Heart left ventricle (tissue), 16 donors: Measurements from ENCODE around the gene BRICD5. TPM values are rescaled to one million over a fixed set of nuclear protein-coding genes. Genes with fewer than 3 reads are reported as not detected.

ENCODE experiments used
- ATAC-seq, 4 donors: fragments of 200-7000 bp; cut with Tn5 transposase; one replicate each; pipeline ENCODE4 v1.9.1; 2020 to 2022; ENCODE audit warnings: moderate library complexity in 4 of 4, mild to moderate bottlenecking in 3 of 4, moderate number of reproducible peaks in 1 of 4
- DNase-seq, 5 donors: peaks; one replicate each; pipeline ENCODE4 v3.0.0-alpha.2; 2020
- H3K27ac ChIP-seq, 12 donors: fragments of 200-600 bp; sonication (generic) in 4 of 12; one replicate each; pipeline versions ENCODE4 v1.5.0 to v1.8.0; 2016 to 2022; ENCODE audit warnings: mild to moderate bottlenecking in 2 of 12
- H3K27me3 ChIP-seq, 9 donors: fragments of 200-600 bp; sonication (generic) in 2 of 9; one replicate each; pipeline versions ENCODE4 v1.5.1 to v1.8.0; 2016 to 2022; ENCODE audit warnings: mild to moderate bottlenecking in 3 of 9
- H3K36me3 ChIP-seq, 9 donors: fragments of 200-600 bp; sonication (generic) in 2 of 9; one replicate each; pipeline versions ENCODE4 v1.5.0 to v1.8.0; 2018 to 2022; ENCODE audit warnings: mild to moderate bottlenecking in 2 of 9
- H3K4me1 ChIP-seq, 12 donors: fragments of 200-600 bp; sonication (generic) in 4 of 12; one replicate each; pipeline versions ENCODE4 v1.5.0 to v1.8.0; 2016 to 2022; ENCODE audit warnings: mild to moderate bottlenecking in 3 of 12
- H3K4me3 ChIP-seq, 12 donors: fragments of 200-600 bp; sonication (generic) in 4 of 12; one replicate each; pipeline versions ENCODE4 v1.5.0 to v1.8.0; 2017 to 2022; ENCODE audit warnings: mild to moderate bottlenecking in 9 of 12, moderate library complexity in 4 of 12
- H3K9me3 ChIP-seq, 12 donors: fragments of 200-600 bp; sonication (generic) in 4 of 12; one replicate each; pipeline versions ENCODE4 v1.5.0 to v1.8.0; 2016 to 2022; ENCODE audit warnings: mild to moderate bottlenecking in 1 of 12
- CTCF ChIP-seq, 12 donors: fragments of 200-600 bp; sonication (generic) in 4 of 12; IDR thresholded peaks; one replicate each; pipeline versions ENCODE4 v1.5.0 to v1.8.0; 2018 to 2022; ENCODE audit warnings: antibody characterized with exemption in 12 of 12, mild to moderate bottlenecking in 5 of 12
- POLR2A ChIP-seq, 2 donors: fragments of 450-650 bp; IDR thresholded peaks; one replicate each; pipeline ENCODE4 v1.6.1; 2017; ENCODE audit warnings: antibody characterized with exemption in 2 of 2, mild to moderate bottlenecking in 2 of 2, moderate library complexity in 2 of 2
- WGBS, 4 donors: extraction: QIAGEN DNeasy Blood & Tissue Kit in 2 of 4; methylation state at CpG; one replicate each; pipeline versions ENCODE4 v1.1.5 to v1.1.7; 2013 to 2018; 5-methylcytosine and 5-hydroxymethylcytosine counted together
- intact Hi-C, 10 donors: fragments of 100-400 bp; cut with DNase I; formaldehyde crosslinking; loops; one replicate each; pipeline versions ENCODE4 v1.11.1 to v1.14.2; 2022
- polyA plus RNA-seq, 2 donors: library from polyadenylated mRNA; stranded (reverse); fragments of 200-250 nt; gene quantifications; one replicate each; pipeline ENCODE4 v1.2.3, GENCODE V29; 2013
- total RNA-seq, 9 donors: library from RNA; depleted of rRNA in 2 of 9; stranded (reverse); fragments of >200 nt in 2 of 9; fragmentation: NEBNext Ultra II Directional in 3 of 9; extraction: Animal tissue kit (Norgen Biotek cat#: 25700) in 3 of 9; gene quantifications; one replicate each; pipeline versions ENCODE4 v1.1.0 to v1.2.4, GENCODE V29; 2016 to 2023
- donor health status: ischemic (EF 13 %, LVEDD 7.1; RV severe dilation, severe dysfunction).
- donor health status: healthy with polysubstance abuse.
- donor health status: DM: no; HTN: yes; CAD: no.
- donor health status: DM: no; HTN: no; CAD: no.
- donor health status: ischemic (EF 25% LVEDD 6.9; RV normal size, moderate dysfunction).
- donor health status: ischemic (EF 25% LVEDD 5.7; RV mildly dilated, moderate dysfunction).
- donor health status: healthy.
- donor health status: DM: yes; HTN: yes; CAD: no.
- donor health status: ischemic (EF 35%, LVEDD 5.7; RV mildly dilated, moderate dysfunction).
- donor health status: nonischemic (EF 11% LVEDD 7.7; RV severe dilation, severe dysfunction).
- donor health status: DM: yes; HTN: yes; CAD: no.
- donor health status: PGD.
- donor health status: ischemic (EF 29% LVEDD 5.4; RV normal size, mild dysfunction).
- donor health status: nonischemic (EF 23%, LVEDD 6.1; RV moderate dilation, normal function).

BRICD5 gene
- total and polyA plus RNA-seq, 11 donors, result 1.7 to 11.7 (median 5.5) TPM

GRCh38 chr16:2180461-2180860 is 30.2 kb downstream of the BRICD5 start:
- no peaks in the 10 kb centered on the region for H3K27me3 ChIP-seq
- ATAC-seq (no peak), DNase-seq (no peak)
- peaks cover 0 to 28% (median 21%) of the 10 kb centered on the region in 9 donors for H3K36me3 ChIP-seq
- intact Hi-C loops, result no loop called here
- H3K4me1 ChIP-seq, result no peaks in the 10 kb centered on the region
- TF ChIP-seq CTCF (IDR thresholded peaks at IDR 0.05), result no peak
- no peak for TF ChIP-seq POLR2A (IDR thresholded peaks at IDR 0.05)
- no peak overlapping the region for H3K27ac ChIP-seq
- no peaks in the 10 kb centered on the region for H3K9me3 ChIP-seq
- 94 to 96% (median 96%) methylated on average over 29 to 43 of the region's 43 CpGs for WGBS, 4 donors
- no peak overlapping the region for H3K4me3 ChIP-seq

- Histone ChIP-seq H3K4me1 (no peaks in the 10 kb centered on the region), H3K27ac (no peak overlapping the region), H3K36me3 (peaks cover 0 to 37% (median 29%) of the 10 kb centered on the region in 9 donors), H3K4me3 (no peak overlapping the region), H3K27me3 (no peaks in the 10 kb centered on the region), H3K9me3 (no peaks in the 10 kb centered on the region)
- intact Hi-C loops, result no loop called here
- 92 to 95% (median 93%) methylated on average over 13 to 31 of the region's 31 CpGs for WGBS, 4 donors
- no peak for TF ChIP-seq POLR2A (IDR thresholded peaks at IDR 0.05)
- TF ChIP-seq CTCF (IDR thresholded peaks at IDR 0.05), result no peak
- ATAC-seq (no peak), DNase-seq (no peak)
Measured at GRCh38 chr16:2179576-2179975, 31.1 kb downstream of the BRICD5 start.

- no peaks in the 10 kb centered on the region for H3K4me1 ChIP-seq
- 14 to 41% (median 36%) methylated on average over 36 to 50 of the region's 50 CpGs for WGBS, 4 donors
- no peak for ATAC-seq
- H3K9me3 ChIP-seq, result no peaks in the 10 kb centered on the region
- intact Hi-C loops, result no loop called here
- TF ChIP-seq POLR2A (IDR thresholded peaks at IDR 0.05), result no peak
- TF ChIP-seq CTCF (IDR thresholded peaks at IDR 0.05), result no peak
- no peak overlapping the region for H3K27ac ChIP-seq
- H3K36me3 ChIP-seq, result peaks cover 0 to 41% (median 34%) of the 10 kb centered on the region in 9 donors
- no peak for DNase-seq
- no peak overlapping the region for H3K4me3 ChIP-seq
- H3K27me3 ChIP-seq, result no peaks in the 10 kb centered on the region
Measured at GRCh38 chr16:2179107-2179501, 31.6 kb downstream of the BRICD5 start.

GRCh38 chr16:2178321-2179106 is 32.1 kb downstream of the BRICD5 start:
- TF ChIP-seq POLR2A (IDR thresholded peaks at IDR 0.05) (no peak), CTCF (IDR thresholded peaks at IDR 0.05) (no peak)
- H3K27ac ChIP-seq, result no peak overlapping the region
- no peak overlapping the region for H3K4me3 ChIP-seq
- no peaks in the 10 kb centered on the region for H3K9me3 ChIP-seq
- H3K4me1 ChIP-seq, result no peaks in the 10 kb centered on the region
- WGBS, 4 donors, result 11 to 34% (median 31%) methylated on average over 45 to 106 of the region's 106 CpGs
- DNase-seq (no peak), ATAC-seq (peak in 2 of 4 donors; percentile 18 to 33)
- H3K36me3 ChIP-seq, result peaks cover 0 to 47% (median 39%) of the 10 kb centered on the region in 9 donors
- H3K27me3 ChIP-seq, result no peaks in the 10 kb centered on the region
- intact Hi-C loops, result no loop called here
